PFSK-1 (cell line): ENCODE data around the gene ELOVL6.

Source experiments
- FOXP2 ChIP-seq: optimal IDR thresholded peaks from 2 replicates; pipeline ENCODE3; 2011; ENCODE audit warnings: borderline replicate concordance, control low read depth, inconsistent platforms; ENCODE audit not compliant: insufficient read depth; ENCODE audit errors: extremely low read length, extremely low read depth
- POLR2AphosphoS5 ChIP-seq: IDR thresholded peaks from 2 replicates; pipeline ENCODE4 v1.6.1; 2012; ENCODE audit warnings: low read depth, mild to moderate bottlenecking, control low read depth, low read length, moderate library complexity
- REST ChIP-seq, 2 experiments: IDR thresholded peaks; 2 replicates each; pipeline versions ENCODE4 v1.6.1 to v1.8.0; 2011 to 2012; ENCODE audit warnings: low read depth in 2 of 2, low read length in 2 of 2, control low read depth in 1 of 2, inconsistent platforms in 1 of 2, mild to moderate bottlenecking in 1 of 2, moderate library complexity in 1 of 2; ENCODE audit not compliant: insufficient read depth in 1 of 2
- SIN3A ChIP-seq: IDR thresholded peaks from 2 replicates; pipeline ENCODE4 v1.6.1; 2012; ENCODE audit warnings: mild to moderate bottlenecking, low read length, moderate library complexity, borderline replicate concordance; ENCODE audit not compliant: insufficient read depth
- TAF1 ChIP-seq: IDR thresholded peaks from 2 replicates; pipeline ENCODE4 v1.6.1; 2012; ENCODE audit warnings: low read length, control low read depth, borderline replicate concordance; ENCODE audit not compliant: insufficient read depth

The ELOVL6 gene

GRCh38 chr4:110188113-110188512, 10.3 kb downstream of the ELOVL6 start:
- TF ChIP-seq REST (IDR thresholded peaks at IDR 0.05; ENCODE audit: insufficient read depth in 1 of 2, low read depth in 2 of 2, low read length in 2 of 2) (no peak), POLR2AphosphoS5 (no peak), FOXP2 (no peak), TAF1 (no peak), SIN3A (no peak)

GRCh38 chr4:110184791-110185155, 13.6 kb downstream of the ELOVL6 start:
- TF ChIP-seq TAF1 (no peak), POLR2AphosphoS5 (no peak), REST (IDR thresholded peaks at IDR 0.05; ENCODE audit: insufficient read depth in 1 of 2, low read depth in 2 of 2, low read length in 2 of 2) (no peak), FOXP2 (no peak), SIN3A (no peak)

GRCh38 chr4:110184140-110184790, 14.2 kb downstream of the ELOVL6 start:
- no peak for TF ChIP-seq FOXP2
- TF ChIP-seq POLR2AphosphoS5 = no peak
- no peak for TF ChIP-seq TAF1
- TF ChIP-seq REST (IDR thresholded peaks at IDR 0.05; ENCODE audit: insufficient read depth in 1 of 2, low read depth in 2 of 2, low read length in 2 of 2) = no peak
- TF ChIP-seq SIN3A = no peak

- TF ChIP-seq REST (IDR thresholded peaks at IDR 0.05; ENCODE audit: insufficient read depth in 1 of 2, low read depth in 2 of 2, low read length in 2 of 2) (no peak), TAF1 (no peak), POLR2AphosphoS5 (no peak), FOXP2 (no peak), SIN3A (no peak)
Observed at GRCh38 chr4:110183643-110184042, 14.8 kb downstream of the ELOVL6 start.
